ENCODE results near the gene COPG1.

DNA sequence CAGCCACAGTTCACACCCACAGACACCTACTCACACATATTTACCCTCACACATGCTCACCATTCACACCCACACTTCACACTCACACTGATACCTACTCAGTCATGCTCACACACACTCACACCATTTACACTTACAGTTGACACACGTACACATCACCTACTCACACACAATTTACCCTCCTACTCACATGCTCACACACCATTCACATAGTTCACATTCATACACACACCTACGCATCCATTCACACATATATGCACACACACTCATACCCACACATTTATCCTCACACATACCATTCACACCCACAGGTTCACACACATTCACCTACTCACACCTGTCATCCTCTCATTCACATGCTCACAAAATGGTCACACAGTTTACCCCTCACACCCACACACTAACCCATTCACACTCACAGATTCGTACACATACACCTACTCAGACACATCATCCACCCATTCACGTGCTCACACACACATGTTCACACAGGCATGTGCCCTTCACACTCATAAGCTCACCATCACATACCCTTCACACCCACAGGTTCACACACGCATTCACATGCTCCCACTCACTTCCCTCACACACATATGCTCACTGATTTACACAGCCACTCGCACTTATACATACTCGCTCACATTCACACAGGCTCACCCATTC, 71.5 kb downstream of the COPG1 start:
- no peak for TF ChIP-seq CTCF (IDR thresholded peaks at IDR 0.05; ENCODE audit: borderline replicate concordance, extremely low read depth, low read length, poor library complexity, severe bottlenecking)
- no peak for TF ChIP-seq EZH2 (IDR thresholded peaks at IDR 0.05; ENCODE audit: borderline replicate concordance, low read depth, low read length, severe bottlenecking)

Measured in DND-41 (cell line).